OCI-LY7 (cell line): Measurements from ENCODE around the gene POU2AF2.

Source experiments
- EZH2phosphoT487 ChIP-seq: fragments of 200-600 bp; sonication (generic); IDR thresholded peaks from 2 replicates; pipeline ENCODE4 v1.6.1; 2018; ENCODE audit warnings: low read depth, borderline replicate concordance, mild to moderate bottlenecking, mixed run types, antibody characterized with exemption, low read length, moderate library complexity, mixed read lengths
- TF ChIP-seq, protein P1 (sequence below): fragments of 200-600 bp; sonication (generic); conservative IDR thresholded peaks from 2 replicates; pipeline ENCODE4 v1.5.1; 2014; ENCODE audit warnings: mild to moderate bottlenecking, antibody characterized with exemption, low read length, moderate library complexity, mixed read lengths

DNA sequence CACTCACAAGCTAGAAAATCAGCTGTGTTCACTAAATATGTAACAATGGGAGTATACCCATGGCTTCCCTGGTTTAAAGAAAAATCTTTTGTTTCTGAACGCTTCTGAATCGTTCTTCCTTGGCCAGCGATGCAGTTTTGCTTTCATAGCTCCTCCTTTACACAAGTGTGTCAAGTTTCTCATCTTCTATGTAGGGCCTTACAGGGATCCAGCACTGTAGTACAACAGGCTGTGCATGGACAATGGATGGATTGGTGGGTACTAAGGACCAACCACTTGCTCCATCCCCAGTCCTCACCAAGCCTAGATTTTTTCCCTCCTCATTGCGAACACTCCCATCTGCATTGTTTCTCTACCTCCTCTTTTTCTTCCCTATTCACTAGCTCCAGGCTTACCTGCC lies 24.3 kb upstream of the POU2AF2 start:
- TF ChIP-seq, protein P1, sequence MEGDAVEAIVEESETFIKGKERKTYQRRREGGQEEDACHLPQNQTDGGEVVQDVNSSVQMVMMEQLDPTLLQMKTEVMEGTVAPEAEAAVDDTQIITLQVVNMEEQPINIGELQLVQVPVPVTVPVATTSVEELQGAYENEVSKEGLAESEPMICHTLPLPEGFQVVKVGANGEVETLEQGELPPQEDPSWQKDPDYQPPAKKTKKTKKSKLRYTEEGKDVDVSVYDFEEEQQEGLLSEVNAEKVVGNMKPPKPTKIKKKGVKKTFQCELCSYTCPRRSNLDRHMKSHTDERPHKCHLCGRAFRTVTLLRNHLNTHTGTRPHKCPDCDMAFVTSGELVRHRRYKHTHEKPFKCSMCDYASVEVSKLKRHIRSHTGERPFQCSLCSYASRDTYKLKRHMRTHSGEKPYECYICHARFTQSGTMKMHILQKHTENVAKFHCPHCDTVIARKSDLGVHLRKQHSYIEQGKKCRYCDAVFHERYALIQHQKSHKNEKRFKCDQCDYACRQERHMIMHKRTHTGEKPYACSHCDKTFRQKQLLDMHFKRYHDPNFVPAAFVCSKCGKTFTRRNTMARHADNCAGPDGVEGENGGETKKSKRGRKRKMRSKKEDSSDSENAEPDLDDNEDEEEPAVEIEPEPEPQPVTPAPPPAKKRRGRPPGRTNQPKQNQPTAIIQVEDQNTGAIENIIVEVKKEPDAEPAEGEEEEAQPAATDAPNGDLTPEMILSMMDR: no peak
- no peak for TF ChIP-seq EZH2phosphoT487
